Fibroblast of lung (primary cell): ENCODE results near the gene SERPINB1. TPM values are rescaled to one million over a fixed set of nuclear protein-coding genes. Genes with fewer than 3 reads are reported as not detected.

Source experiments
- DNase-seq, 2 donors: peaks; one replicate each; pipeline versions ENCODE4 v3.0.0 to v3.0.0-alpha.2; 2010; ENCODE audit warnings: low read depth in 2 of 2
- H2AFZ ChIP-seq: 2 replicates; pipeline ENCODE4 v1.5.1; 2012; ENCODE audit warnings: low read length, control low read depth, inconsistent platforms
- H3K27ac ChIP-seq: 2 replicates; pipeline ENCODE4 v1.5.1; 2011; ENCODE audit warnings: low read length, control low read depth; ENCODE audit not compliant: insufficient read depth
- H3K27me3 ChIP-seq: 2 replicates; pipeline ENCODE4 v1.5.1; 2011; ENCODE audit warnings: mild to moderate bottlenecking, low read length; ENCODE audit not compliant: control insufficient read depth, insufficient read depth
- H3K36me3 ChIP-seq: 2 replicates; pipeline ENCODE4 v1.5.1; 2011; ENCODE audit warnings: low read length; ENCODE audit not compliant: control insufficient read depth, insufficient read depth
- H3K4me1 ChIP-seq: 2 replicates; pipeline ENCODE4 v1.5.1; 2011; ENCODE audit warnings: low read length; ENCODE audit not compliant: control insufficient read depth, insufficient read depth; ENCODE audit errors: extremely low read depth
- H3K4me2 ChIP-seq: 2 replicates; pipeline ENCODE4 v1.5.1; 2011; ENCODE audit warnings: low read length, control low read depth; ENCODE audit not compliant: insufficient read depth; ENCODE audit errors: extremely low read depth
- H3K4me3 ChIP-seq, 4 experiments: fragments of 200-600 bp in 1 of 4; sonication (generic) in 1 of 4; replicated peaks in 1 of 4; 2 replicates each; pipeline ENCODE4 v1.5.1; 2011 to 2016; ENCODE audit warnings: low read length in 4 of 4, low read depth in 3 of 4, mild to moderate bottlenecking in 3 of 4, control low read depth in 2 of 4, inconsistent platforms in 1 of 4, mixed read lengths in 1 of 4; ENCODE audit not compliant: insufficient read depth in 1 of 4; ENCODE audit errors: control extremely low read depth in 1 of 4
- H3K79me2 ChIP-seq: 2 replicates; pipeline ENCODE4 v1.5.1; 2012; ENCODE audit warnings: mild to moderate bottlenecking, low read length, inconsistent platforms; ENCODE audit not compliant: control insufficient read depth, insufficient read depth
- H3K9ac ChIP-seq: 2 replicates; pipeline ENCODE4 v1.5.1; 2011; ENCODE audit warnings: mild to moderate bottlenecking, low read length, control low read depth; ENCODE audit not compliant: insufficient read depth
- H3K9me3 ChIP-seq: 2 replicates; pipeline ENCODE4 v1.5.1; 2012; ENCODE audit warnings: low read depth, low read length; ENCODE audit not compliant: control insufficient read depth, insufficient read depth
- H4K20me1 ChIP-seq: 2 replicates; pipeline ENCODE4 v1.5.1; 2011; ENCODE audit warnings: low read length; ENCODE audit not compliant: control insufficient read depth, insufficient read depth; ENCODE audit errors: extremely low read depth
- EZH2 ChIP-seq: IDR thresholded peaks from 2 replicates; pipeline ENCODE4 v1.5.1; 2012; ENCODE audit warnings: low read length, control low read depth, mild to moderate bottlenecking; ENCODE audit errors: missing control alignments
- polyA plus RNA-seq, 2 donors: library from polyadenylated mRNA; depleted of rRNA in 1 of 2; stranded (reverse) in 1 of 2; unstranded in 1 of 2; fragments of >200 nt; gene quantifications; 2 replicates each; pipeline ENCODE4 v1.2.1, GENCODE V29; 2011 to 2012; ENCODE audit warnings: missing spikeins in 1 of 2
- total RNA-seq: library from RNA; depleted of rRNA; stranded (reverse); fragments of >200 nt; gene quantifications from 2 replicates; pipeline ENCODE4 v1.2.1, GENCODE V29; 2014
- TF ChIP-seq, protein P1 (sequence below), 2 donors: IDR thresholded peaks in 1 of 2; conservative IDR thresholded peaks in 1 of 2; 1 replicate in 1 of 2; 2 replicates in 1 of 2; pipeline ENCODE4 v1.5.1; 2011 to 2012; ENCODE audit warnings: low read length in 2 of 2, control low read depth in 1 of 2, inconsistent platforms in 1 of 2, low read depth in 1 of 2, mild to moderate bottlenecking in 1 of 2

SERPINB1 gene
- total and polyA plus RNA-seq, 2 donors (not counting 1 experiment from before 2014, with no cell fraction given) = 19.3 to 39.5 TPM

DNA sequence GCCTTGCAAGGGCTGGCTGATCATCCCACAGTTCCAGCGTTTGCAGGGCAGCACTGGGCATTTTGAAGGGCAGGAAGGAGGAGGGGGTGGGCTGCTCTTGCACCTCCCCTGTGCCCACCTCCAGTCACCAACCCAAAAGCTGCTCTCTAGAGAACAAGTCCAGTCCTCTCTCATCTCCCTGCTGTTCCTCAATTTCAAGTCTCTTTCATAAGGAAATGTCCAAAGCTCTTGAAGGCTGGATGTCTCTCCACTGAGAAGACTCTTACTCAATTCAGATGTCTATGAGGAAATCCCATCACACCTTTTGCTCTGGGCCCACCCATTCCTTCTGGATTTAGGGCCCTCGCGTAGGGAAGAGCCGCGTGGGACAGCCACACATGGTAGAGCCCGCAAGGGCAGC is 44.8 kb downstream of the SERPINB1 start:
- Histone ChIP-seq H3K27ac (no peak overlapping the region), H3K36me3 (no peaks in the 10 kb centered on the region), H3K79me2 (no peaks in the 10 kb centered on the region), H3K4me1 (no peaks in the 10 kb centered on the region), H3K4me3 (no peak overlapping the region), H4K20me1 (no peaks in the 10 kb centered on the region), H2AFZ (no peak overlapping the region), H3K9me3 (no peaks in the 10 kb centered on the region), H3K9ac (no peak overlapping the region), H3K4me2 (no peak overlapping the region), H3K27me3 (no peaks in the 10 kb centered on the region)
- TF ChIP-seq EZH2 = no peak
- TF ChIP-seq, protein P1, sequence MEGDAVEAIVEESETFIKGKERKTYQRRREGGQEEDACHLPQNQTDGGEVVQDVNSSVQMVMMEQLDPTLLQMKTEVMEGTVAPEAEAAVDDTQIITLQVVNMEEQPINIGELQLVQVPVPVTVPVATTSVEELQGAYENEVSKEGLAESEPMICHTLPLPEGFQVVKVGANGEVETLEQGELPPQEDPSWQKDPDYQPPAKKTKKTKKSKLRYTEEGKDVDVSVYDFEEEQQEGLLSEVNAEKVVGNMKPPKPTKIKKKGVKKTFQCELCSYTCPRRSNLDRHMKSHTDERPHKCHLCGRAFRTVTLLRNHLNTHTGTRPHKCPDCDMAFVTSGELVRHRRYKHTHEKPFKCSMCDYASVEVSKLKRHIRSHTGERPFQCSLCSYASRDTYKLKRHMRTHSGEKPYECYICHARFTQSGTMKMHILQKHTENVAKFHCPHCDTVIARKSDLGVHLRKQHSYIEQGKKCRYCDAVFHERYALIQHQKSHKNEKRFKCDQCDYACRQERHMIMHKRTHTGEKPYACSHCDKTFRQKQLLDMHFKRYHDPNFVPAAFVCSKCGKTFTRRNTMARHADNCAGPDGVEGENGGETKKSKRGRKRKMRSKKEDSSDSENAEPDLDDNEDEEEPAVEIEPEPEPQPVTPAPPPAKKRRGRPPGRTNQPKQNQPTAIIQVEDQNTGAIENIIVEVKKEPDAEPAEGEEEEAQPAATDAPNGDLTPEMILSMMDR (conservative IDR thresholded peaks at IDR 0.05 in 1 of 2, IDR thresholded peaks at IDR 0.05 in 1 of 2; ENCODE audit: low read depth in 1 of 2, low read length in 2 of 2) = no peak
- no peak for DNase-seq

DNA sequence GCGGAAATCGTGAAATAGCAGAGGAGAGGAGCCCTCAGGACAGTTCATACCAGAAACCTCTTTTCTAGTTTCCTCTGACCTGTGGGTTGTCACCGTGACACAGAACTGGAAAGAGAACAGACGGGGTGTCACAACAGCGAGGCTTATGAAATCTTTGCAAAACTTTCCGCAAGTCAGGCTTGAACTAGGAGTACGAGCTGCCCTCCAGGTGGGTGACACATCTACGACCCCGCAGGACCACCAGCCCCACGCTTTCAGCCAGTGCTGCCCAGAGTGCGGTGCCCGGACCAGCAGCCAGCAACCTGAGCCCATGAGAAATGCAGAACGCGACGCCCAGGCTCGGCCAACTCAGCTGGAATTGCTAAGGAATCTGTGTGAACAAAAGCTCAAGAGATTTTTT is 45.7 kb downstream of the SERPINB1 start:
- Histone ChIP-seq H3K4me1 (peaks cover 2% of the 10 kb centered on the region), H2AFZ (no peak overlapping the region), H3K4me2 (no peak overlapping the region), H3K79me2 (no peaks in the 10 kb centered on the region), H3K4me3 (no peak overlapping the region), H3K27ac (no peak overlapping the region), H3K27me3 (no peaks in the 10 kb centered on the region), H3K9me3 (no peaks in the 10 kb centered on the region), H3K36me3 (no peaks in the 10 kb centered on the region), H3K9ac (no peak overlapping the region), H4K20me1 (no peaks in the 10 kb centered on the region)
- TF ChIP-seq, protein P1 (conservative IDR thresholded peaks at IDR 0.05 in 1 of 2, IDR thresholded peaks at IDR 0.05 in 1 of 2; ENCODE audit: low read depth in 1 of 2, low read length in 2 of 2) = no peak
- TF ChIP-seq EZH2 = no peak
- DNase-seq = no peak

DNA sequence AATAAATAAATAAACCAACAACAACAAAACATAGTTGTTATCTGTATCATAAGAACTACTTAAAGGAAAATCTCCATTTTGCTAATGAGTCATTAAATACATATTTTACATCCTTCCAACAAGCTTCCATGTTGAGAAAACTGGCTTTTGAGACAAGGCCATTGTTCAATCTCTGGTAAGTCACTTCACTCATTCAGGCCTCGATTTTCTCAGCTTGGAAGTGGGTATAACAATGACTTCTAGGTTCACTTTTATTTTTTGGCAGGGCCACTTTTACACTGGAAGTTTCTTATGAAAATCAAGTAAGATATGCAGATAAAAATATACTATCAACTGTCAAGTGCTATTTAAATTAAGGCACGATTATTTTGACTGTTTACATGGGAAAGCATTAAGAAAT is 46.5 kb downstream of the SERPINB1 start:
- Histone ChIP-seq H3K9me3 (no peaks in the 10 kb centered on the region), H3K4me2 (no peak overlapping the region), H2AFZ (no peak overlapping the region), H3K9ac (no peak overlapping the region), H3K4me1 (peaks cover 9% of the 10 kb centered on the region), H3K27ac (no peak overlapping the region), H3K4me3 (no peak overlapping the region), H3K27me3 (no peaks in the 10 kb centered on the region), H3K36me3 (no peaks in the 10 kb centered on the region), H3K79me2 (no peaks in the 10 kb centered on the region), H4K20me1 (no peaks in the 10 kb centered on the region)
- TF ChIP-seq EZH2 = no peak
- TF ChIP-seq, protein P1 (conservative IDR thresholded peaks at IDR 0.05 in 1 of 2, IDR thresholded peaks at IDR 0.05 in 1 of 2; ENCODE audit: low read depth in 1 of 2, low read length in 2 of 2) = no peak
- no peak for DNase-seq
